Stimulated activated CD8-positive, alpha-beta memory T cell treated with anti-CD3 and anti-CD28 coated beads, Interleukin-7, amount 100 ng/mL, for 48 hours (primary cell): ENCODE results near the gene ERAP2.
"Not testable (repeated sequence)": the region's sequence is repeated elsewhere in the genome, so short reads cannot be mapped to it uniquely, and the experiment has no call there.

Experiments
- DNase-seq, 2 donors: peaks; one replicate each; pipeline ENCODE4 v3.0.0-alpha.2; 2020; ENCODE audit warnings: low read depth in 1 of 2; ENCODE audit errors: extremely low read depth in 1 of 2

Gene ERAP2

DNA sequence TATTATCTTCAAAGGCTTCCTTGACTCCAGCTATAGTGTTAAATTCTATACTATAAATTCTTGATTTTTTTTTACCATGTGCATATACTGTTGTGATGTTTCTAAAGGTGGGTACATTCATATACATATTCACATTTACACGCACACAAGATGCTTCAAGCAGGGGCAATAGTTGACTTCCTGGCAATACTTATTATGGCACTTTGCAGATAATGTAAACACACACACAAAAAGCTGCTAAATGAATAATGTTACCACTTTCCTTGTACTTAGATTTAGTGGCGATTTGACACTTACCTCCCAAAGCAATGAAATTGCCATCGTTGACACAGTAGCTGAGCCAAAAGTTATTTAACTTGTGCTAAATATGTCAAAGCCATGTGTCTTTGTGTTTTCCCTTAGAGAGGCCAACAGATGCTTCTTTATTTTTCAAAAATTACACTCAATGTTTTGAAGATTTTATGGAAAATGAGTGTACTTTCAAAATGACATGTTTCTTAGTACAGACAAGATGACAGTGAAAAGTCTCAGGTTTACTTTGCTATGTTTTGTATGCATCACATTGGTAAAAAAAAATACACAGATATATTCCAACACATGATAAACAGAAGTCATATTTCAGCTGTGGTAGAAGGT is 12.2 kb upstream of the ERAP2 start:
- DNase-seq, result no peak

DNA sequence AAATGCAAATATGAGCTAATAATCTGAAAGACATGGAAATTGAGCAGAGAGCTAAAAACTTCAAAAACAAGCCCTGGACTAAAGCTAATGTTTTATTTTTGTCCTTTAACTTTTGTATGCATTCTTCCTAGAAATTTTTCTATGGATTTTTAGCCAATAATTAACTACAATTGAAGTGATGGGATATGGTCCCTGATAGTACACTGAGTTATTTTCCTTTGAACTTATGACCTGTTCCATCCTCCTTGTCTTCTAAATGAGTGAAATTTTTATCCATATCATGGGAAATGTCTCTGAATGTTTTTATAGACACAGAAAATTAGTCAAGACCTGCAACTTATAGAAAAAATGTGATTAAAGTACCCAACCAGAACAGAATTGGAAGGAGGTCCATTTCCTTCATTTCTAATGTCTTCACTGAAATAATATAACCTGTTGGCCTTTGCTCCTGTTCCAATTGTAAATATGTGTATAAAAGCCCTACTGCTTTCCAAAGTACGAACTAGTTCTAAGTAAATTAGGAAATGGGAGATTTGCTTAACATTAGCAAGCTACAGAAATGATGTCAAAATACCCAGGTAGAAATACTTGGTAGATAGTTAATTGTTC is 11.3 kb upstream of the ERAP2 start:
- no peak for DNase-seq

DNA sequence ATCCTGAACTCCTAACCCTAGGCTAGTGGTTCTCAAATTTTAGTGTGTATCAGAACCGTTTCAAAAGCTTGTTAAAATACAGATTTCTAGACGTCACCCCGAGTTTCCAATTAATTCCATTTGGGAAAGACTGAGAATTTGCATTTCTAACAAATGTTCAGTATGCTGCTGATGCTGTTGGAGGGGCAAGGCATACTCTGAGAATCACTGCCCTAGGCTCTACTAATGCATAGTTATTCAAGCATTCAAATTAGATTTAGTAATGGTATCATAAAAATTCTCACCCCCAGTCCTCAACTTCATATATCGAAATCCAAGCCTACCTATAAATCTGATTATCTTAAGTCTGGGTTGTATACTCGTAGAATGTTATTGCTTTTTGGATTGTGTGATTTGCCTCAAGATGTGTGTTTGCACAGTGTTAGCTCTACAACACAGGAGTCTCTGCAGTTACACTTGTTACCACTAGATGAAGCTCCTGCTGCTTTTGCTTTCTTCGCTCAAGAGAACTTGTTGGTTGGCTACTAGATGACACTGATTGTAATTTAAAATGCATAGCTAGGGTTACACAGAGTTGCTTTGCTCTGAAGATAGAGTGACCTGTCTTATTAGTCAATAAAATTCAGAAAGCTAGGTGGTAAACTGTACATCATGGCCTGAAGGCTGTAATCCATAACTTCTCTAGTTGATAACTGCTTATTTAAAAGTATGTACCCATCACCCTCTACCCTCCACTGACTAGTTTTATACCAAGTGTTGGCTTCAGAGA is 7.5 kb upstream of the ERAP2 start:
- DNase-seq, result no peak

DNA sequence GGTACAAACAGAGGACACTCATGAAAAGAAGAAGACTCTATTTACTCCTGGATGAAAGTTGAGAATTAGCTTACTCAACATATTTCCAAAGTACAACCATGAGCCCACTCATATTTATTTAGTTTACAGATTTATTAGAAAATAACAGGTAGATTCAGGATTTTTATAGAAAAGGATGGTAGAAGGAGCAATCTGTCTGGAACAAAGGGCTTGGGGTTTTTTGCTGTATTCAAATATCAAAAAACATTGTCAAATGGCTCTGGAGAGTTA is 7.0 kb upstream of the ERAP2 start:
- DNase-seq, result no peak

DNA sequence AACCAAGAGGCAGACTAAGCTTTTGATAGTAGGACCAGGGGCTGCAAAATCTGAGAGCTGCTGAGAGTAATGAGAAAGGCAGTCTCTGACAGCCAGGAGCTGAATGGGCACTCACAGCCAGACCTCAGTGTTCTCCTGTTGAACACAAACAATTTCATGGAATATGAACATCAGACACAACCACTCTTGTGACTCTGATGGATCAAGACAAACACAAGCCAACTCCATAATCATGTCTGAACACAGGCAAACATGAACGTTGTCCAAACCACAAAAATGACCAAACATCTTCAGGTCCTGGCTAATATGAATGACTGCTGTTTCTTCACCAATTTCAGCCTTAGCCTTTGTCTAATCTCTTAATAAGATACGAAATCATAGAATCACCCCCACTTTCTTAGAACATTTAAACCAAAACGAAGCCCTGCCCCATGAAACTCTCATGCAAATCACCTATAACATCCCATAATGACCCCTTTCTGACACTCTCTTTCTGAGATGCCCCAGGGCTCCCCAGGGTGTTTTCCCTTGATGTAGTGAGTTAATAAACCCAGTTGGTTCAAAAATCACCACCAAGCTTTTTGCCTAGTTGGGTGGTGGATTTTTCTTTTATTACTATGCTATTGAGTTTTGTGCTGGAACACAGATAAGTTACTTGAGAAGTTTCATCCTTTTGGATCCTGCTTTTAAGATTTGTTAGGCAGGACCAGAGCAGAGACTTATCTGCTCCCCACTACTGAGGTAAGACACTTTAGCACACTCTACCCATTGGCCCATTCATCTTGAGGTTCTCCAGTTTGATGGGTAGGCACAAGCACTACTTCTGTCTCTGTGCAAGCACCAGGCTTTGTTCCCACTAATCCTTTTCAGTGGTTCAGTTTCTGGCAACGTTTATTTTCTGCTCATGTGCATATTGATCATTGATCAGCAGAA is 5.9 kb upstream of the ERAP2 start:
- DNase-seq, result no peak

DNA sequence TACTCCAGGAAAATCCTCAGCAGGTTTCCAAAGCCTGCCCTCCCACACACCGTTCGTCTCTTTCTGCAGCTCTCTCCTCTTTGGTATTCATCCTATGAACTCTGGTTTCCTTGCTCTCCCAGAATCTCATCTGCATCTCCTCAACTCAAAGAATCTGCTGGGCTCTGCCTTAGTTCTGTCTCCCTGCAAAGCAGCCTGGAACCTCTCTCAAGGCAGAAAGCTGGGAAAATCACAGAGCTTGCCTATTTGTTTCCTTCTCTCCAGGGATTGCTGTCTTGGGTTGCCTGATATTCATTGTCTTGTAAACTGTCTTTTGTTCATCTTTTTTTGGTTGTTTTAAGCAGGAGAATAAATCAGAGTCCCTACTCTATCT is 5.3 kb upstream of the ERAP2 start:
- DNase-seq, result no peak

DNA sequence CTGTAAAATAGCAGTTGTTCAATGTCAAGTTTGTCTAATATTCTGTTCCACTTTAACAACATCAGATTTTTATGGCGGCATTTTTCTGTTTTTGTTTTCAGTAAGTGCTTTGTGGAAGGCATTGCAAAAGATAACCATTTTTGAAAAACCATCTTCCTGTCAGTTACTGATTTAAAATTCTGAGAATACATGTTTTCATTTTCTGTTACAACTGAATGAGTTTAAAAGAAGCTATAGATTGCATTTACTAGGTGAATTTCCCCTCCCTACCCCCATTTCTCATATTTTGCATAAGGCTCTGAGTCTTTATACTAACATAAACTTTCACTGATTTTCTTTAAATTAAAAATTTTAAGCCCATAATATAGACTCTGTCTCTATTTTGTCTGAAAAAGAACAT is 4.6 kb upstream of the ERAP2 start:
- no peak for DNase-seq

DNA sequence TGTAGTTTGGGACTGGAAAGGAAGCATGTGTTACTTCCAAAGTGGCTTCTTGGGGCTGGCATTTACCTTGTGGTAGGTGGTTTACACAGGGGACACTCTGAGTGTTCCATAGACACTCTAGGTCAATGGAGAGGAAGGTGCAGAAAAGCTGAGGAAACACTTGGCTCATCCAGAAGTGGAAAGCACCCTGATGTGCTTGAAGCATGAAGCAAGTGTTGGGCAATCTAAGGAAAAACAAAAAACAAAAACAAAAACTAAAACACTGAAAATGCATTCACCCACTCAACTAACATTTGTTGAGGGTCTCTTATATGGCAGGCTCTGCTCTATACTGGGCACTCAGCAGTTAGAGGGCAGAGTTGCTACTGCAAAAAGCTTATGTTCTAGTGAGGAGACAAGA is 2.9 kb upstream of the ERAP2 start:
- DNase-seq, result no peak

DNA sequence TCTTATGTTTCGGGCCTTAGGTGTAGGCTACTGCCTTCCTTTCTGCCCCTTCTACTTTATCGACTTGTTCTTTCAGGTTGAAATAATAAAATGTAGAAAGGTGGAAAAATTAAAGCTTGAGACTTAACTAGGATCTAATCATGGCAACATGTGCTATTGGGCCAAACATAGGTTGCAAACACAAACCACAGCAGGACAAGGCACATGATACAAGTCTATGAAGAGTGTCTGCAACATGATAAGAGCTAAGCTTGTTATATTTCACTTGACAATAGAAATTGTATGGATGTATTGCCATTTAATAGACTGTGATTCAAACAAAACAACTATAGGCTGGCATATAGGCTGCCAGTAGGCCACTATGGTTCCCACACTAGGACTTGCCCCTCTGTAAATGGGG is 1.7 kb upstream of the ERAP2 start:
- DNase-seq, result no peak

DNA sequence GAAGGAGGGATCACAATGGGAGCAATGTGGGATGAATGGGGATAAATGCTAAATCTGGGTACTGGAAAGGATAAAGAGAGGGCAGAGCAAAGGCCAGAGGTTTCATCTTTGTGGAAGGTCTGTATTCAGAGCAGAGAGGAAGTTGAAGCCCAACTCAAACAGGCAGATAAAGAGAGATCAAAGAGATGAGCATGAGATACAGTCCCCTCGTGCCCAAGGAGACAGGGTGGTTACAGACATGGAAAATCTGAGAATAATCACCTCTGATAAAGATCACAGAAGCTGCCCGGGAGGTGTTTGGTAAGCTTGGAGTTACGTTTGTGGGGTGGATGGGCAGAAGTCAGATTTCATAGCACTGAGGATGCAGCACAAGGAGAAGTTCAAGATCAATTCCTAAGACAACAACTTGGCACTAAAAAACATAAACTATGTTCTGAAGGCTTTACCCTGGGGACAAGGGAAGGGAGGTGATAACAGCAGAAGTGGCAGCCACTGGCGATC is 459 bp upstream of the ERAP2 start:
- no peak for DNase-seq

DNA sequence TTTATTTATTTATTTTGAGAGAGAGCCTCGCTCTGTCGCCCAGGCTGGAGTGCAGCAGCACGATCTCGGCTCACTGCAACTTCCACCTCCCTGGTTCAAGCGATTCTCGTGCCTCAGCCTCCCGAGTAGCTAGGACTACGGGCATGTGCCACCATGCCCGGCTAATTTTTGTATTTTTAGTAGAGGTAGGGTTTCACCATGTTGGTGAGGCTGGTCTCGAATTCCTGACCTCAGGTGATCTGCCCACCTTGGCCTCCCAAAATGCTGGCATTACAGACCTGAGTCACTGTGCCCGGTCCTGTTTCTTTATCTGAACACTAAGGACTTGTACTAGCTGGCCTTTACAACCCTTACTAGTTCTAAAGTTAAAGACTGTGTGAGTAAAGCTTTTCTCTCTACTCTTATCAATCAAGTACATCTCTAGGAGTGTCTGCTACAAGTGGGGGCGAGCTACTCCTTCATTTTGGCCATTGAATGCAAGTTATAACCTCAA is 723 bp downstream of the ERAP2 start:
- not testable (repeated sequence) for DNase-seq

DNA sequence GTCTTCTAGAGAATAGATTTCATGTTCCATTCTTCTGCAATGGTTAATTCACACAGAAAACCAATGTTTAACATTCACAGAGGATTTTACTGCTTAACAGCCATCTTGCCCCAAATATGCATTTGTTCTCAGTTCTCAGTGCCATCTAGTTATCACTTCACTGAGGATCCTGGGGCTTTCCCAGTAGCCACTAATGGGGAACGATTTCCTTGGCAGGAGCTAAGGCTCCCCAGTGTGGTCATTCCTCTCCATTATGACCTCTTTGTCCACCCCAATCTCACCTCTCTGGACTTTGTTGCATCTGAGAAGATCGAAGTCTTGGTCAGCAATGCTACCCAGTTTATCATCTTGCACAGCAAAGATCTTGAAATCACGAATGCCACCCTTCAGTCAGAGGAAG is 3.4 kb downstream of the ERAP2 start:
- no peak for DNase-seq

DNA sequence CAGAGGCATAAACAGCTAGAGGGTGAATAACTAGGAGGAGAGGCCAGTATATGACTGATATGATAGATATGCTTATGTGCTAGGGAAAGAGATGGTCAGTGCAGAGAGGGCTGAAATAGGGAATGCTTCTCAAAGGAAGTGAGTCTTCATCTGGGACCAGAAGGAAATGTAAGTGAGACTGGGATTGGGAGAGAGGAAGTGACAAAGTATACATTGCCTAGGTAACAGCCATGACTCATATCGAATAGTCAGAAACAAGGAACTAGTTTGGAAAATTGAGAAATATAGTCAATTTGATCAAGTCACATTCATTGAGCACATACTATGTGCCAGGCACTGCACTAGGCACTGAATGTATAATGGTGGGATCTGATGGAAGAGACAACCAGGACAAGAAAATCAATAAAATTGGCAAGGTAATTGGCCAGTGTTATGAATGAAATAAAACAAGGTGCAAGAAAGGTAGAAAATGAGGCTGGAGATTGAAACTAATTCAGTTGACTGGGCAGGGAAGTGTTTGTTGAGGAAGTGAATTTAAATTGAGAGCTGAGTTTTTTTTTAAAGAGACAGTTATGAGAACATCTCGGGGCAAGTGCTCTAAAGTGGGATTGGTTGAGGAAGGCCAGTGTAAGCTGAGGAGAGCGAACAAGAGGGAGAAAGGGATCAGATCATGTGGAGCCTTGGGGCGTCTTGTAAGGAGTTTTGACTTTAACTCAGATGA is 4.3 kb downstream of the ERAP2 start:
- DNase-seq, result no peak

DNA sequence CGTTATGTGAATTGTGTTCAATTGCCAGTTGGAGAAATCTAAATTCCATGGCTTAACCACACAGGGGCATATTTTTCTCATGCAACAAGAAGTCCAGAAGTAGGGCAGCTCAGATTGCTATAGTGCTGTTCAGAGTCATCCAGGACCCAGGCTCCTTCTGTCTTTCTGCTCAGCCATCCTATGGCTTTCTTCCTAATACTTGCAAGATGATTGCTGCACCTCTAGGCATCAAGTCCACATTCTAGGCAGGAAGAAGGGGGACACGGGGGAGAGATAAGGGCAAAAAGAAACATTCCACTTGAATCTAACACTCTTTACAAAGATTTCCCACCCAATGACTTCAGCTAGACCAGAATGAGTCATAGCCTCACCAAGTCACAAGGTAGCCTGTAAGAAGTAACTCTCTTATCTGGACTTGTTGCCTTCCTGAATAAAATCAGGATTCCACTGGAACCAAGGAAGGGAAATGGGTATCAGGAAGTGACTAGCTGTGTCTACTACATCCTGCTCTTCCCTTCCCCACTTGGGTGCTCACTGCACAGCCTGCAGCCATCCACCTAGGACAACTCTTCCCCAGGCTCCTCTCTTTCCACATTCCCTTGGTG is 5.3 kb downstream of the ERAP2 start:
- DNase-seq, result no peak

DNA sequence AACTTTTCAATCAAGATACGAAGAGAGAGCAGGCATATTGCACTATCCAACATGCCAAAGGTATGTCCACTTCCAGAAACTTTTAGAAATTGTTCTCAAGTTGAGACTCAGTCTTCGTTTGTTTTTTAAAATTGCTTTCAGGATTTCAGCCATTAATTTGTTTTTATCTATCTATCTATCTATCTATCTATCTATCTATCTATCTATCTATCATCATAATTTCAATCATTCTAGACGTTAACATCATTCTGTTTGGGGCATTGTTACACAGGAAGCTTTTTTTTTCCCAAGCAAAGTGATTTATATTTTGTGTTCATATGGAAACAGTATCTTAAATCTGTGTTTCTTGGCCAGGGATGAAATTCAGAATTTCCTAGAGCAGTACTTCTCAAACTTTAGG is 7.6 kb downstream of the ERAP2 start:
- no peak for DNase-seq

DNA sequence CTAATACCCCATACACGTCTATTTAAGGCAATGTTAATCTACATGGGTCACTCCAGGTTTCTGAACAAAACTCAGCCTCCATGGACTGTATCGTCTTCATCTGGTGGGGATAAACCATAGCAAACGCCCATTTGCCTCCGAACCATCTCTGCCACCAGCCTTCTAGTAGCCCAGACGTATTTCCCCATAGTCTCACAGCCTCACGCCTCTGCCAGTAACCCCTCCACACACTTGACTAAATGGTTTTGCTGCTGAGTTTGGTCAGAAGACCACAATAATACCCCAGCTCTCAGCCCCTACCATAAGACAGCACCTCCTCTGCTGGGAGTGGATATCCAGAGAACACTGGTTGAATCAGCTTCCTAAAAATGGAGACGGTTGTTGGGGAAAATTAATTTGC is 8.7 kb downstream of the ERAP2 start:
- DNase-seq, result no peak

DNA sequence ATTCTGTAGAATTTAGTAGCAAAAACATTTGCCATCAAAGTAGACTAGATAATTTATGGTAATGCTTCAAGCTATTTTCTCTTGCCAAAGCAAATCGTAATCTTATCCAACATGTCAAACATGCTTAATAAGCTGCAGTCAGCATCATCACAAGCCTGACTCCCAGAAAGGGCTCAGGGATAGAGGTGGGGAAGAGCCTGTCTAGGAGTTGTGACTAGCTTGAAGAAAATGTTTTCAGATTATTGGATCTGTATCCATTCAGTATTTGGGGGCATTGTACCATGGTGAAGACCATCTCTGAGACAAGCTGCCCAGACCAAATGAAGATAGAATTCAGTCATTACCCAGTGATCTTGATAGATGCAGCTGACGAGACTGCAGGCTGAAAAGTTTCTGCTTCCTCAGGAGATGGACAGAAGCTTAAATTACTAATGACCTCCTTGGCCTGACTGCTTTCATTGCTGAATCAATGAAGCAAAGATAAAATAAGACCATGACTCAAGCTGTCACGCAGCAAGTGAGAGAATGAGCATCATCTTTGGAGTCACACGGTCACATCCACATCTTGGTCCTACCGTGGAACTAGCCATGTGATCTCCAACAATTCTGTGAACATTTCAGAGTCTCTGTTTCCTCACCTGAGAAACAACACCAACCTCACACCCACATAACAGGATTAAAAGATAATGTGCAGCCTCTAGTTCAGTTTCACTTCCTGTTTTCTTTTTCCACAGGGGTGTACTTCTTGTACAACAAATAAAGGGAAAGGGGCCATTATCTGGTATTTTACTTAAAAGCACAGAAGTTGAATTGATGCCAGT is 9.4 kb downstream of the ERAP2 start:
- no peak for DNase-seq

DNA sequence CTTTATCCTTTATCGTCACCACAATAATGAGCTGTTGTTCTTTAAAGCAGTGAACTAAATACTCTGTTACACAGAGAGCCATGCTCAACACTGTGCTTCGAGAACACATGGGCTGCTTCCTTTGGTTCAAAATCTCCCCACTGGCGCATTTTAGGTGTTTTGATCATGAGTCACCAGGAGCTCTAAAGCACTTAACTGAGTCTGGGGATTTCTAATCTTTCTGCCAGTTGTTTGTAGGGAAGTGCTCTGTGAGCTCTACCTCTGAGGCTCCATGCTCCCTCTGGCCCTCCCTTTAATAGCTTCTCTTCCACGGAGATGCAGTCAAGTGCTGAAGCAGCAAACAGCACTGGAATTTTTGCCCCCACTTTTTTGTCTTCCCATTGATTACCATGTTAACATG is 17.0 kb downstream of the ERAP2 start:
- DNase-seq, result no peak

DNA sequence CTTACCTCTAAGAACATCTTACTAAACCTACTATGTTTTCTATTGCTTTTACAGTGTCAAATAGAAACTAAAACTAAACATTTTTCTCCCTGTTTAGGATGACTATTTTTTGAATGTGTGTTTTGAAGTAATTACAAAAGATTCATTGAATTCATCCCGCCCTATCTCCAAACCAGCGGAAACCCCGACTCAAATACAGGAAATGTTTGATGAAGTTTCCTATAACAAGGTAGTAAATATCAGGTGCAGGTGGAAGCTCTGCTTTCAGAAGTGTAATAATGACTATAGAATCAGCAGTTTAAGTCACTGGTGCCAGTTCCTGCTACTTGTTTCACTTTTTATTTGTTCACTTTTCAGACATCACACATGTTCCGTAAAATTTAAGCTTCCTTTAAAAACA is 20.0 kb downstream of the ERAP2 start:
- DNase-seq, result no peak
